Right lobe of liver (tissue), 6 donors: ENCODE measurements around the gene SLC29A2. TPM values are rescaled to one million over a fixed set of nuclear protein-coding genes. Genes with fewer than 3 reads are reported as not detected.

Source experiments
- ATAC-seq, 4 donors: fragments of 200-7000 bp; cut with Tn5 transposase; one replicate each; pipeline ENCODE4 v1.9.1; 2020; ENCODE audit warnings: mild to moderate bottlenecking in 4 of 4, moderate library complexity in 4 of 4
- DNase-seq, 3 donors: peaks; one replicate each; pipeline ENCODE4 v3.0.0-alpha.2; 2020
- H3K27ac ChIP-seq, 3 donors: fragments of 200-600 bp; one replicate each; pipeline ENCODE4 v1.8.0; 2022
- H3K27me3 ChIP-seq, 2 donors: fragments of 200-600 bp; one replicate each; pipeline ENCODE4 v1.8.0; 2022
- H3K36me3 ChIP-seq, 4 donors: fragments of 200-600 bp; sonication (generic) in 1 of 4; one replicate each; pipeline versions ENCODE4 v1.5.1 to v1.8.0; 2017 to 2022; ENCODE audit warnings: control low read depth in 1 of 4
- H3K4me1 ChIP-seq, 4 donors: fragments of 200-600 bp; sonication (generic) in 1 of 4; one replicate each; pipeline versions ENCODE4 v1.5.1 to v1.8.0; 2017 to 2022; ENCODE audit warnings: control low read depth in 1 of 4
- H3K4me3 ChIP-seq, 3 donors: fragments of 200-600 bp; one replicate each; pipeline ENCODE4 v1.8.0; 2022
- H3K9me3 ChIP-seq, 4 donors: fragments of 200-600 bp; sonication (generic) in 1 of 4; one replicate each; pipeline versions ENCODE4 v1.5.1 to v1.8.0; 2017 to 2022; ENCODE audit warnings: control low read depth in 1 of 4
- CTCF ChIP-seq, 4 donors: fragments of 200-600 bp in 3 of 4; fragments of 450-650 bp in 1 of 4; IDR thresholded peaks; one replicate each; pipeline versions ENCODE4 v1.5.1 to v1.8.0; 2016 to 2022; ENCODE audit warnings: antibody characterized with exemption in 4 of 4, mild to moderate bottlenecking in 2 of 4
- POLR2A ChIP-seq: fragments of 450-650 bp; IDR thresholded peaks from one replicate; pipeline ENCODE4 v1.6.1; 2017; ENCODE audit warnings: antibody characterized with exemption, mild to moderate bottlenecking
- WGBS: methylation state at CpG from one replicate; pipeline ENCODE4 v1.1.6; 2018; ENCODE audit warnings: low coverage, low lambda C conversion rate; ENCODE audit not compliant: insufficient coverage; ENCODE audit errors: missing lambda C conversion rate; 5-methylcytosine and 5-hydroxymethylcytosine counted together
- intact Hi-C, 2 donors: fragments of 100-400 bp; cut with DNase I; formaldehyde crosslinking; loops; one replicate each; pipeline versions ENCODE4 v1.11.2 to v1.14.1; 2022
- total RNA-seq, 6 experiments: library from RNA; depleted of rRNA in 2 of 6; stranded (reverse); fragments of >200 nt in 2 of 6; fragmentation: NEBNext Ultra II Directional in 3 of 6; extraction: Animal tissue kit (Norgen Biotek cat#: 25700) in 3 of 6; gene quantifications; one replicate each; pipeline versions ENCODE4 v1.1.0 to v1.2.4, GENCODE V29; 2016 to 2023
- donor health status: DM: no; HTN: yes; CAD: no.
- donor health status: DM: no; HTN: no; CAD: no.
- donor health status: DM: no; HTN: no; CAD: no.
- donor health status: DM: no; HTN: yes; CAD: no.
- donor health status: DM: no; HTN: yes; CAD: no.

Gene SLC29A2
- total RNA-seq, 6 experiments from 2014 or later: 0.35 to 2.2 (median 1.1) TPM

- H3K4me3 ChIP-seq: peak overlapping the region in 1 of 3 donors; percentile 11
- DNase-seq (peak; percentile 83 to 89 (median 84)), ATAC-seq (peak; percentile 93 to 99 (median 97))
- H3K36me3 ChIP-seq: no peaks in the 10 kb centered on the region
- TF ChIP-seq CTCF (IDR thresholded peaks at IDR 0.05) (peak; percentile 99 to 100 (median 100)), POLR2A (no peak)
- intact Hi-C loops: loop anchor here in 1 of 2 donors (10.0 kb wide), 1 partner anchor 256 kb away; no protein-coding TSS in a partner anchor
- H3K27ac ChIP-seq: no peak overlapping the region
- H3K9me3 ChIP-seq: no peaks in the 10 kb centered on the region
- H3K4me1 ChIP-seq: no peaks in the 10 kb centered on the region
- H3K27me3 ChIP-seq: no peaks in the 10 kb centered on the region
- 0% methylated on average over 2 of the region's 63 CpGs for WGBS
Measured at GRCh38 chr11:66408488-66409214, 37.1 kb upstream of the SLC29A2 start.

GRCh38 chr11:66407651-66408050, 36.1 kb upstream of the SLC29A2 start:
- TF ChIP-seq POLR2A (no peak), CTCF (IDR thresholded peaks at IDR 0.05) (no peak)
- intact Hi-C loops: loop anchor here in 1 of 2 donors (10.0 kb wide), 1 partner anchor 257 kb away; no protein-coding TSS in a partner anchor
- Histone ChIP-seq H3K4me1 (no peaks in the 10 kb centered on the region), H3K4me3 (no peak overlapping the region), H3K27ac (no peak overlapping the region), H3K36me3 (no peaks in the 10 kb centered on the region), H3K27me3 (no peaks in the 10 kb centered on the region), H3K9me3 (no peaks in the 10 kb centered on the region)
- ATAC-seq: no peak
- 45% methylated on average over 4 of the region's 5 CpGs for WGBS
- no peak for DNase-seq

GRCh38 chr11:66393954-66394353, 22.4 kb upstream of the SLC29A2 start:
- DNase-seq (no peak), ATAC-seq (no peak)
- TF ChIP-seq CTCF (IDR thresholded peaks at IDR 0.05): no peak
- TF ChIP-seq POLR2A: no peak
- WGBS: 62% methylated on average over 3 of the region's 3 CpGs
- intact Hi-C loops: no loop called here
- no peaks in the 10 kb centered on the region for H3K4me1 ChIP-seq
- no peak overlapping the region for H3K27ac ChIP-seq
- no peak overlapping the region for H3K4me3 ChIP-seq
- no peaks in the 10 kb centered on the region for H3K27me3 ChIP-seq
- no peaks in the 10 kb centered on the region for H3K36me3 ChIP-seq
- no peaks in the 10 kb centered on the region for H3K9me3 ChIP-seq

- Histone ChIP-seq H3K36me3 (no peaks in the 10 kb centered on the region), H3K4me1 (no peaks in the 10 kb centered on the region), H3K4me3 (no peak overlapping the region), H3K9me3 (no peaks in the 10 kb centered on the region), H3K27me3 (no peaks in the 10 kb centered on the region), H3K27ac (no peak overlapping the region)
- DNase-seq (peak in 1 of 3 donors; percentile 7), ATAC-seq (no peak)
- WGBS: 61% methylated on average over 6 of the region's 6 CpGs
- intact Hi-C loops: no loop called here
- no peak for TF ChIP-seq POLR2A
- no peak for TF ChIP-seq CTCF (IDR thresholded peaks at IDR 0.05)
Measured at GRCh38 chr11:66391322-66391721, 19.8 kb upstream of the SLC29A2 start.
